ENCODE results near the gene UBE2QL1. TPM values are rescaled to one million over a fixed set of nuclear protein-coding genes. Genes with fewer than 3 reads are reported as not detected.

The UBE2QL1 gene
- total RNA-seq, 1 experiment from 2014 or later = 0.11 TPM

GRCh38 chr5:6491196-6491918 is 42.7 kb downstream of the UBE2QL1 start:
- Histone ChIP-seq H2BK15ac (ENCODE audit: low read depth, low read length) (no peak overlapping the region), H2BK12ac (ENCODE audit: insufficient read length, low read depth, low read length) (no peak overlapping the region), H3K14ac (ENCODE audit: insufficient read depth, low read length) (no peak overlapping the region), H3K79me1 (ENCODE audit: insufficient read depth, low read depth, low read length, poor library complexity, severe bottlenecking) (no peaks in the 10 kb centered on the region), H3K27me3 (ENCODE audit: insufficient read depth, low read length) (no peaks in the 10 kb centered on the region; the same call in 1 of the 2 replicates), H4K8ac (replicated peaks; ENCODE audit: insufficient read length, low read depth, low read length) (no peak overlapping the region), H2BK5ac (ENCODE audit: insufficient read length, low read length) (no peak overlapping the region), H3K9ac (ENCODE audit: extremely low read depth, insufficient read length, low read length) (no peak overlapping the region), H3K79me2 (ENCODE audit: insufficient read depth, low read length) (no peaks in the 10 kb centered on the region), H3K23ac (ENCODE audit: insufficient read length, low read depth, low read length) (no peak overlapping the region), H3K27ac (ENCODE audit: insufficient read length, low read depth, low read length) (no peak overlapping the region), H2AFZ (ENCODE audit: low read length) (no peak overlapping the region), H3K4me2 (ENCODE audit: insufficient read depth, insufficient read length, low read length) (no peak overlapping the region), H2BK120ac (ENCODE audit: low read depth, low read length, poor library complexity, severe bottlenecking) (no peak overlapping the region), H3K18ac (ENCODE audit: insufficient read length, low read depth, low read length) (no peak overlapping the region), H2AK5ac (ENCODE audit: insufficient read length, low read length) (no peak overlapping the region), H3K4me1 (ENCODE audit: insufficient read depth, low read length) (peaks cover 6% of the 10 kb centered on the region), H3K4ac (ENCODE audit: low read depth, low read length) (no peak overlapping the region), H3T11ph (ENCODE audit: low read length) (no peak overlapping the region), H3K23me2 (ENCODE audit: insufficient read length, low read depth, low read length, poor library complexity, severe bottlenecking) (no peaks in the 10 kb centered on the region), H3K56ac (ENCODE audit: insufficient read length, low read depth, low read length) (no peak overlapping the region), H4K5ac (ENCODE audit: insufficient read length, low read depth, low read length) (no peak overlapping the region), H4K91ac (ENCODE audit: insufficient read length, low read depth, low read length) (no peak overlapping the region), H3K9me3 (ENCODE audit: control insufficient read depth, low read depth, low read length) (no peaks in the 10 kb centered on the region), H2BK20ac (ENCODE audit: low read depth, low read length, poor library complexity, severe bottlenecking) (no peak overlapping the region), H4K20me1 (ENCODE audit: control insufficient read depth, insufficient read depth, insufficient read length) (no peaks in the 10 kb centered on the region)
- Mint-ChIP-seq H3K4me3 (peak overlapping the region; percentile 16 to 54; a peak in 4 of 5 replicates), H3K4me1 (peaks cover 14 to 16% of the 10 kb centered on the region in 2 experiments), H3K27me3 (ENCODE audit: low read depth) (peaks cover 78% of the 10 kb centered on the region), H3K9me3 (no peaks in the 10 kb centered on the region), H3K27ac (no peak overlapping the region), H3K36me3 (ENCODE audit: insufficient read depth in 1 of 3, low read depth in 3 of 3) (no peaks in the 10 kb centered on the region)
- whole genome bisulfite sequencing (ENCODE audit: extremely low coverage, insufficient read length, low lambda C conversion rate) = no CpG with 5 or more reads among the region's 32 CpGs
- no peak for DNase-seq
- TF ChIP-seq CTCF (conservative IDR thresholded peaks at IDR 0.05) = no peak
